GM12874 (cell line): ENCODE data around the gene VIM.

ENCODE experiments used
- CTCF ChIP-seq: IDR thresholded peaks from 2 replicates; pipeline ENCODE4 v1.5.1; 2011; ENCODE audit warnings: low read depth, mild to moderate bottlenecking, control low read depth, low read length, moderate library complexity; ENCODE audit not compliant: insufficient read depth

The VIM gene

GRCh38 chr10:17234431-17234945, 6.4 kb downstream of the VIM start:
- no peak for TF ChIP-seq CTCF

DNA sequence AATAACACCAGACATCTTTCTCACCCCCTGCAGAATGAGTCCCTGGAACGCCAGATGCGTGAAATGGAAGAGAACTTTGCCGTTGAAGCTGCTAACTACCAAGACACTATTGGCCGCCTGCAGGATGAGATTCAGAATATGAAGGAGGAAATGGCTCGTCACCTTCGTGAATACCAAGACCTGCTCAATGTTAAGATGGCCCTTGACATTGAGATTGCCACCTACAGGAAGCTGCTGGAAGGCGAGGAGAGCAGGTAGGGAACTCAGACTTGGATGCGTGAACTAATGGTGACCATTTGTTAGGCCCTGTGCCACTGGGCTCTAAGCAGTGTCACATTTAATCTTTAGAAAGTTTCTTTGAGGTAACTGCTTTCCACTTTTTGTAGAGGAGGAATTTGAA, 7.1 kb downstream of the VIM start:
- no peak for TF ChIP-seq CTCF

DNA sequence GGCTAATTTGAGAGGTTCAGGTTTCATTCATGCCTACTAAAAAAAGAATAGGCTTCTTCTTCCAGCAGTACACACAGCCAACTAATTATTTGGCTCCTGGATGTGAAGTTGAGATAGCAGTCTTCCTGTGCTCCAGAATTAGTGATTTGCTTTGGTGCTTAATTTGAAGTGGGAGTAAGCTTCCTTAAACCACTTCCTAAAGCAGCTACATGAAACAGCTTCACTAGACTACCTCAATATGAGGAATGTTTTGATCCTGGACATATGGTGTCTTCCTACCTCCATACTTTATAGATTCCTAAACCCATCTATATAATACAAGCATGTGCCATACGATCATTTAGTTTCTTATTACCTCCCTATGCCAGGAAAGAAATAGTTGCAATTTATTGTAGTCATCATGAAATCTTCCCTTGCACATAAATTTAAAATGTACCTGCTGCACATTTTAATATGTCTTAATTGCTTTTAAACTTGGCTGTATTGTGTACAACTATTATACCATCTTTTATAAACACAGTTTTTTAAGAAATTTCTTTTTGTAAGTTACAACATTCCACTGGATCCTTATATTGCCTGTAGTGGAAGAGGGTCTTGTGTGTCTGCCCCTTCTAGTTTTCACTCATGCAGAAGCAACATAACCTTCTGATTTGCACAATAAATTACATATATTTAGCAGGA, 8.6 kb downstream of the VIM start:
- no peak for TF ChIP-seq CTCF

GRCh38 chr10:17237149-17237527, 9.1 kb downstream of the VIM start:
- TF ChIP-seq CTCF, result no peak

GRCh38 chr10:17237915-17238444, 9.9 kb downstream of the VIM start:
- TF ChIP-seq CTCF, result no peak

- no peak for TF ChIP-seq CTCF
Measured at GRCh38 chr10:17238445-17239291, 10.6 kb downstream of the VIM start.

- no peak for TF ChIP-seq CTCF
Measured at GRCh38 chr10:17239345-17240085, 11.5 kb downstream of the VIM start.
